DOHH2 (cell line): ENCODE data around the gene HPSE2.

Experiments
- H3F3A ChIP-seq: fragments of 200-600 bp; sonication (generic), shearing (Covaris generic); 2 replicates; pipeline ENCODE4 v1.6.0; 2016; ENCODE audit warnings: antibody characterized with exemption, mild to moderate bottlenecking; ENCODE audit not compliant: control insufficient read depth, insufficient read depth
- H3K27ac ChIP-seq: fragments of 200-600 bp; sonication (generic); 2 replicates; pipeline ENCODE4 v1.5.1; 2014; ENCODE audit warnings: low read depth, mild to moderate bottlenecking, low read length, moderate library complexity
- H3K27me3 ChIP-seq: fragments of 200-600 bp; sonication (generic); 2 replicates; pipeline ENCODE4 v1.6.1; 2014; ENCODE audit warnings: mild to moderate bottlenecking, low read length, mixed read lengths; ENCODE audit not compliant: control insufficient read depth
- H3K36me3 ChIP-seq: fragments of 200-600 bp; sonication (generic); 2 replicates; pipeline ENCODE4 v1.6.1; 2014; ENCODE audit warnings: mild to moderate bottlenecking, low read length, moderate library complexity, mixed read lengths; ENCODE audit not compliant: control insufficient read depth
- H3K4me1 ChIP-seq: fragments of 200-600 bp; sonication (generic); 2 replicates; pipeline ENCODE4 v1.6.1; 2014; ENCODE audit warnings: mild to moderate bottlenecking, low read length, mixed read lengths; ENCODE audit not compliant: control insufficient read depth
- H3K4me2 ChIP-seq: fragments of 200-600 bp; sonication (generic); 2 replicates; pipeline ENCODE4 v1.6.0; 2014; ENCODE audit warnings: mild to moderate bottlenecking, low read length, moderate library complexity
- H3K4me3 ChIP-seq: fragments of 200-600 bp; sonication (generic); 2 replicates; pipeline ENCODE4 v1.5.1; 2014; ENCODE audit warnings: mild to moderate bottlenecking, low read length, mixed read lengths
- H3K79me2 ChIP-seq: fragments of 200-600 bp; sonication (generic); 2 replicates; pipeline ENCODE4 v1.6.1; 2014; ENCODE audit warnings: mild to moderate bottlenecking, low read length, mixed read lengths; ENCODE audit not compliant: control insufficient read depth
- H3K9me2 ChIP-seq: fragments of 200-600 bp; sonication (generic); replicated peaks from 2 replicates; pipeline ENCODE4 v1.6.1; 2014; ENCODE audit warnings: mild to moderate bottlenecking, low read length, mixed read lengths; ENCODE audit not compliant: control insufficient read depth
- H3K9me3 ChIP-seq: fragments of 200-600 bp; sonication (generic); 2 replicates; pipeline ENCODE4 v1.6.1; 2014; ENCODE audit warnings: antibody characterized with exemption, low read length, mixed read lengths; ENCODE audit not compliant: control insufficient read depth, insufficient read depth
- H4K20me1 ChIP-seq: fragments of 200-600 bp; sonication (generic); 2 replicates; pipeline ENCODE4 v1.6.0; 2014; ENCODE audit warnings: low read depth, mild to moderate bottlenecking, antibody characterized with exemption, low read length, moderate library complexity; ENCODE audit not compliant: control insufficient read depth, insufficient read depth
- CTCF ChIP-seq: fragments of 200-600 bp; sonication (generic); IDR thresholded peaks from one replicate; pipeline ENCODE4 v1.5.1; 2014; ENCODE audit warnings: antibody characterized with exemption, mild to moderate bottlenecking, low read depth, low read length; ENCODE audit not compliant: poor library complexity, severe bottlenecking
- EZH2phosphoT487 ChIP-seq: fragments of 200-600 bp; sonication (generic); IDR thresholded peaks from 2 replicates; pipeline ENCODE4 v1.6.1; 2017; ENCODE audit warnings: borderline replicate concordance, mild to moderate bottlenecking, antibody characterized with exemption, low read length, moderate library complexity, mixed read lengths

The HPSE2 gene

DNA sequence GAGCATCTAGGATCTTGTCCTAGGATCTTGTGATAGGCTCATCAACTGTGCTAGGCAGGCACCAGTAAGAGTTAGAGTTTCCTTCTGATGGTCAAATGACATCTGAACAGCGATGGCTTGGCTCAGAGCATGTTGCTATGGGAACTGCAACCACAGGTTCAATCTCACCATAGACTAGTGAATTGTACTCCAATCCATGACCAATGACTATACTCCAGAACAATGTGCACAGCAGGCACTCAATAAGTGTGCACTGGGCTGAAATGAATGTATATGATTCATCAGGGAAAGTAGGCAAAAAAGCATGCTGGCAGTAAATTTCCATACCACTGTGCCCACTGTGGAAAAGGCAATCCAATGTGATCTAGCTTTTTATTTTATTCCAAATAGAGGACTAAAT lies 625.4 kb downstream of the HPSE2 start:
- Histone ChIP-seq H3K9me3 (no peaks in the 10 kb centered on the region), H3K36me3 (no peaks in the 10 kb centered on the region), H3F3A (no peaks in the 10 kb centered on the region), H3K4me1 (no peaks in the 10 kb centered on the region), H3K79me2 (no peaks in the 10 kb centered on the region), H3K27ac (no peak overlapping the region), H3K4me2 (no peak overlapping the region), H3K9me2 (no peaks in the 10 kb centered on the region), H3K27me3 (peaks cover 17% of the 10 kb centered on the region), H4K20me1 (no peaks in the 10 kb centered on the region), H3K4me3 (no peak overlapping the region)
- TF ChIP-seq EZH2phosphoT487 (no peak), CTCF (no peak)

DNA sequence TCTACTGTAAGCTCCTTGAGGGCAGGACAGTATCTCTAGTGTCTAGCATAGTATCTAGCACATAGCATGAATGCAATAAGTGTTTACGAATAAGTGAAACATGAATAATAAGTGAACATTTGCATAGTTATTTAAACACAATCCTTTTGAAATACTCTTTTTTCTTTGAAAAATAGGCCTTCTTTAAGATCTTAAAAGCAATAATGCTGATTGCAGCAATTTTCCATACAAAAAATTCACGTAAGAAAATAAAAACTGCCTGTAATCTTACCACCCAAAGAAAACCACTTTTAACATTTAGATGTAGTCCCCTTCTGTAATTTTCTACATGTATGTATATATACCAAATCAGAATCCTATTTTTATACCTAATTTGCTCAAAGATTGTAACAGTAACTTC lies 626.4 kb downstream of the HPSE2 start:
- Histone ChIP-seq H3K27ac (no peak overlapping the region), H3K79me2 (no peaks in the 10 kb centered on the region), H3K27me3 (peaks cover 14% of the 10 kb centered on the region), H3K9me2 (no peaks in the 10 kb centered on the region), H3K4me3 (no peak overlapping the region), H3K4me2 (no peak overlapping the region), H3F3A (no peaks in the 10 kb centered on the region), H4K20me1 (no peaks in the 10 kb centered on the region), H3K36me3 (no peaks in the 10 kb centered on the region), H3K4me1 (no peaks in the 10 kb centered on the region), H3K9me3 (no peaks in the 10 kb centered on the region)
- TF ChIP-seq EZH2phosphoT487 (no peak), CTCF (no peak)

DNA sequence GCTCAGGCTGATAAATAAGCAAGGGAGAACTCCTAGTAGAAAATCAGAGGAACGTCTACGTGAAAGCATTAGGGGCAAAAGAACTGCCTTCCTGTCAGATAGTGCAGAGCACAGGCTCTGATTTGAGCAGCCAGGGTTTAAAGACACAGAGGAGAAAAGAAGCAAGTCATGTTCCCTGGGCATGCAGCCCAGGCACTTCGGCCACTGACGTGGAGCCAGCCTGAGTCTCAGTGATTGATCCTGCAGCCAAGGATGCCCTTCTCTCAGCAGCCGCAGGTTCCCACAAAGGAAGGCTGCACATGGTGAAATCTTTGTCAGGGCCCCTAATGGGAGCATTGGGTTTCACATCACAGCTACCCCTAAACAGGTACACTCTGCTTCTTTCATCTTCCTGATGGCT lies 627.2 kb downstream of the HPSE2 start:
- Histone ChIP-seq H3K9me3 (no peaks in the 10 kb centered on the region), H3K27me3 (peaks cover 14% of the 10 kb centered on the region), H3K27ac (no peak overlapping the region), H3K79me2 (no peaks in the 10 kb centered on the region), H3K9me2 (no peaks in the 10 kb centered on the region), H3K36me3 (no peaks in the 10 kb centered on the region), H3K4me1 (no peaks in the 10 kb centered on the region), H3K4me2 (no peak overlapping the region), H4K20me1 (no peaks in the 10 kb centered on the region), H3K4me3 (no peak overlapping the region), H3F3A (no peaks in the 10 kb centered on the region)
- TF ChIP-seq CTCF: no peak
- TF ChIP-seq EZH2phosphoT487: no peak

- Histone ChIP-seq H3F3A (no peaks in the 10 kb centered on the region), H3K79me2 (no peaks in the 10 kb centered on the region), H4K20me1 (no peaks in the 10 kb centered on the region), H3K4me1 (no peaks in the 10 kb centered on the region), H3K27ac (no peak overlapping the region), H3K36me3 (no peaks in the 10 kb centered on the region), H3K9me2 (no peaks in the 10 kb centered on the region), H3K4me2 (no peak overlapping the region), H3K9me3 (peaks cover 6% of the 10 kb centered on the region; the same call in 1 of the 2 replicates), H3K27me3 (peaks cover 5% of the 10 kb centered on the region; the same call in 1 of the 2 replicates), H3K4me3 (no peak overlapping the region)
- TF ChIP-seq EZH2phosphoT487 (no peak), CTCF (no peak)
These were observed 633.4 kb downstream of the HPSE2 start for GRCh38 chr10:98602224-98602623.
